ENCODE results near the gene CIC.

Gene CIC

GRCh38 chr19:42248270-42249148, 20.5 kb upstream of the CIC start:
- Histone ChIP-seq H3K27me3 (ENCODE audit: insufficient read depth, low read depth) (no peaks in the 10 kb centered on the region), H3K4me1 (ENCODE audit: low read depth, poor library complexity, severe bottlenecking) (peaks cover 33% of the 10 kb centered on the region), H3K9ac (no peak overlapping the region), H2AFZ (ENCODE audit: low read depth) (no peak overlapping the region), H3K79me2 (ENCODE audit: insufficient read depth, low read depth) (peaks cover 25% of the 10 kb centered on the region; the same call in 1 of the 2 replicates), H3K27ac (no peak overlapping the region), H4K20me1 (ENCODE audit: insufficient read depth) (no peaks in the 10 kb centered on the region), H3K4me3 (IDR thresholded peaks at IDR 0.05; ENCODE audit: insufficient read depth, low read depth, low read length) (no peak overlapping the region), H3K36me3 (ENCODE audit: insufficient read depth) (no peaks in the 10 kb centered on the region), H3K4me2 (no peak overlapping the region)
- no peak for TF ChIP-seq CTCF (conservative IDR thresholded peaks at IDR 0.05; ENCODE audit: low read depth, low read length)

GRCh38 chr19:42249149-42249750, 19.8 kb upstream of the CIC start:
- peaks cover 25% of the 10 kb centered on the region; the same call in 1 of the 2 replicates for H3K79me2 ChIP-seq (ENCODE audit: insufficient read depth, low read depth)
- no peak overlapping the region for H2AFZ ChIP-seq (ENCODE audit: low read depth)
- peaks cover 33% of the 10 kb centered on the region for H3K4me1 ChIP-seq (ENCODE audit: low read depth, poor library complexity, severe bottlenecking)
- no peak overlapping the region for H3K4me3 ChIP-seq (IDR thresholded peaks at IDR 0.05; ENCODE audit: insufficient read depth, low read depth, low read length)
- no peaks in the 10 kb centered on the region for H3K36me3 ChIP-seq (ENCODE audit: insufficient read depth)
- no peak overlapping the region for H3K9ac ChIP-seq
- H4K20me1 ChIP-seq (ENCODE audit: insufficient read depth): no peaks in the 10 kb centered on the region
- no peak for TF ChIP-seq CTCF (conservative IDR thresholded peaks at IDR 0.05; ENCODE audit: low read depth, low read length)
- H3K27ac ChIP-seq: no peak overlapping the region
- H3K4me2 ChIP-seq: no peak overlapping the region
- no peaks in the 10 kb centered on the region for H3K27me3 ChIP-seq (ENCODE audit: insufficient read depth, low read depth)

GRCh38 chr19:42249769-42250168, 19.3 kb upstream of the CIC start:
- Histone ChIP-seq H3K36me3 (ENCODE audit: insufficient read depth) (no peaks in the 10 kb centered on the region), H2AFZ (ENCODE audit: low read depth) (no peak overlapping the region), H3K9ac (no peak overlapping the region), H3K4me2 (no peak overlapping the region), H3K4me3 (IDR thresholded peaks at IDR 0.05; ENCODE audit: insufficient read depth, low read depth, low read length) (no peak overlapping the region), H4K20me1 (ENCODE audit: insufficient read depth) (no peaks in the 10 kb centered on the region), H3K27ac (no peak overlapping the region), H3K79me2 (ENCODE audit: insufficient read depth, low read depth) (peaks cover 25% of the 10 kb centered on the region; the same call in 1 of the 2 replicates), H3K4me1 (ENCODE audit: low read depth, poor library complexity, severe bottlenecking) (peaks cover 33% of the 10 kb centered on the region), H3K27me3 (ENCODE audit: insufficient read depth, low read depth) (no peaks in the 10 kb centered on the region)
- no peak for TF ChIP-seq CTCF (conservative IDR thresholded peaks at IDR 0.05; ENCODE audit: low read depth, low read length)

GRCh38 chr19:42250183-42250665, 18.8 kb upstream of the CIC start:
- no peak overlapping the region for H3K9ac ChIP-seq
- H3K4me3 ChIP-seq (IDR thresholded peaks at IDR 0.05; ENCODE audit: insufficient read depth, low read depth, low read length): no peak overlapping the region
- no peaks in the 10 kb centered on the region for H3K27me3 ChIP-seq (ENCODE audit: insufficient read depth, low read depth)
- no peak for TF ChIP-seq CTCF (conservative IDR thresholded peaks at IDR 0.05; ENCODE audit: low read depth, low read length)
- H3K79me2 ChIP-seq (ENCODE audit: insufficient read depth, low read depth): peaks cover 25% of the 10 kb centered on the region; the same call in 1 of the 2 replicates
- H4K20me1 ChIP-seq (ENCODE audit: insufficient read depth): no peaks in the 10 kb centered on the region
- H3K4me2 ChIP-seq: no peak overlapping the region
- H2AFZ ChIP-seq (ENCODE audit: low read depth): no peak overlapping the region
- H3K36me3 ChIP-seq (ENCODE audit: insufficient read depth): no peaks in the 10 kb centered on the region
- peaks cover 28% of the 10 kb centered on the region for H3K4me1 ChIP-seq (ENCODE audit: low read depth, poor library complexity, severe bottlenecking)
- H3K27ac ChIP-seq: no peak overlapping the region
